Naive B cell (primary cell): ENCODE measurements around the gene TM9SF2. TPM values are rescaled to one million over a fixed set of nuclear protein-coding genes. Genes with fewer than 3 reads are reported as not detected.

Experiments
- ATAC-seq, 2 donors: fragments of 150-1000 bp; cut with Tn5 transposase; 2 replicates each; pipeline ENCODE4 v1.10.0; 2021; ENCODE audit warnings: low read depth in 2 of 2, mild to moderate bottlenecking in 2 of 2, moderate library complexity in 2 of 2
- DNase-seq: peaks from one replicate; pipeline ENCODE4 v3.0.0; 2022
- H3K27ac Mint-ChIP-seq, 6 donors: one replicate each; pipeline ENCODE4 v1.8.0; 2020 to 2022; ENCODE audit warnings: mild to moderate bottlenecking in 6 of 6, mixed read lengths in 6 of 6, moderate library complexity in 5 of 6, inconsistent platforms in 2 of 6
- H3K27me3 Mint-ChIP-seq, 3 donors: one replicate each; pipeline ENCODE4 v1.8.0; 2021 to 2022; ENCODE audit warnings: mixed read lengths in 3 of 3, mild to moderate bottlenecking in 1 of 3
- H3K36me3 Mint-ChIP-seq, 2 donors: one replicate each; pipeline ENCODE4 v1.8.0; 2020 to 2022; ENCODE audit warnings: mixed read lengths in 2 of 2, inconsistent platforms in 1 of 2, mild to moderate bottlenecking in 1 of 2
- H3K4me1 Mint-ChIP-seq, 3 donors: one replicate each; pipeline ENCODE4 v1.8.0; 2020 to 2022; ENCODE audit warnings: mixed read lengths in 3 of 3, inconsistent platforms in 1 of 3, mild to moderate bottlenecking in 1 of 3, moderate library complexity in 1 of 3
- H3K4me3 Mint-ChIP-seq, 8 donors: one replicate each; pipeline ENCODE4 v1.8.0; 2020 to 2022; ENCODE audit warnings: mild to moderate bottlenecking in 8 of 8, mixed read lengths in 8 of 8, moderate library complexity in 8 of 8, inconsistent platforms in 2 of 8
- H3K9me3 Mint-ChIP-seq, 7 donors: one replicate each; pipeline ENCODE4 v1.8.0; 2020 to 2022; ENCODE audit warnings: mixed read lengths in 7 of 7, mild to moderate bottlenecking in 5 of 7, inconsistent platforms in 2 of 7, moderate library complexity in 1 of 7
- polyA plus RNA-seq, 6 donors: library from polyadenylated mRNA; unstranded; fragments of 300-500 nt; fragmentation: Illumina TruSeq; gene quantifications; one replicate each; pipeline ENCODE4 v1.2.3, GENCODE V29; 2021; ENCODE audit warnings: low read depth in 6 of 6

Gene TM9SF2
- polyA plus RNA-seq, 6 donors from 2014 or later, result 60.7 to 140 (median 67.0) TPM

DNA sequence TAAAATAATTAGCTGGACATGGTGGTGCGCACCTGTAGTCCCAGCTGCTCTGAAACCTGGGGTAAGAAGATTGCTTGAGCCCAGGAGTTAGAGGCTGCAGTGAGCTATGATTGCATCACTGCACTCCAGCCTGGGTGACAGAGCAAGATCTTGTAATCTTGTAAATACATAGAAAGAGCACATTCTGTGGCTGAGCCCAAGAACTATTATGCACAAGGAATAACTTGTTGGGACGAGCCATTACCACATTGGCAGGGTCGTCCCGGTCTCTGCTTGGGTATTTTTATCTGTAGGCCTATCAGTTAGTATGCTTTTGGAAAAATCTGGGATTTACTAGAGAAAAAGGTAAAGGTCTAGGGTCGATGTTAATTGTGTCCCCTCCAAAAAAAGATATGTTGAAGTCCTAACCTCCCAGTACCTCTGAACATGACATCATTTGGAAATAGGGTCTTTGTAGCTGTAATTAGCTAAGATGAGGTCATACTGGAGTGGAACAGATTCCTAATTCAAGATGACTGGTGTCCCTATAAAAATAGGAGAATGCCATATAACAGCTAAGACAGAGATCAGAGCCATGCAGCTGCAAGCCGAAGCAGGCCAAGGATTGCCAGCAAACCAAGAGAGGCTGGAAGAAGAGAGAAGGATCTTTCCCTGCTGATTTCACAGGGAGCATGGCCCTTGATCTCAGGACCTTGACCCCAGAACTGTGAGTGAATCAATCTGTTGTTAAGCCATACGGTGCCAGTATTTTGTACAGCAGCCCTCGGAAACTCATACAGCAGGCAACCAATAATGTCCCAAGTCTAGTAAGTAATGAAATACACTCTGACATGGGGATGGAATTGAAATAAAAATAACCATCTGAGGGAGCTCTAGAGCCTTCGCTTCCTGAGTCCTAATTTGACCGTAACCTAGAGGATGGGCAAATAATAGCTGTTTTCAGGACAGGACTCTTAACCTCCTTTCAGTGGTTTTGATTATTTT, 77.0 kb downstream of the TM9SF2 start:
- Mint-ChIP-seq H3K36me3 (no peaks in the 10 kb centered on the region), H3K4me1 (peaks cover 0 to 4% (median 0%) of the 10 kb centered on the region in 3 donors), H3K9me3 (no peaks in the 10 kb centered on the region), H3K4me3 (no peak overlapping the region), H3K27ac (peak overlapping the region in 3 of 6 donors; percentile 18 to 52 (median 43)), H3K27me3 (no peaks in the 10 kb centered on the region)
- no peak for ATAC-seq
- no peak for DNase-seq

DNA sequence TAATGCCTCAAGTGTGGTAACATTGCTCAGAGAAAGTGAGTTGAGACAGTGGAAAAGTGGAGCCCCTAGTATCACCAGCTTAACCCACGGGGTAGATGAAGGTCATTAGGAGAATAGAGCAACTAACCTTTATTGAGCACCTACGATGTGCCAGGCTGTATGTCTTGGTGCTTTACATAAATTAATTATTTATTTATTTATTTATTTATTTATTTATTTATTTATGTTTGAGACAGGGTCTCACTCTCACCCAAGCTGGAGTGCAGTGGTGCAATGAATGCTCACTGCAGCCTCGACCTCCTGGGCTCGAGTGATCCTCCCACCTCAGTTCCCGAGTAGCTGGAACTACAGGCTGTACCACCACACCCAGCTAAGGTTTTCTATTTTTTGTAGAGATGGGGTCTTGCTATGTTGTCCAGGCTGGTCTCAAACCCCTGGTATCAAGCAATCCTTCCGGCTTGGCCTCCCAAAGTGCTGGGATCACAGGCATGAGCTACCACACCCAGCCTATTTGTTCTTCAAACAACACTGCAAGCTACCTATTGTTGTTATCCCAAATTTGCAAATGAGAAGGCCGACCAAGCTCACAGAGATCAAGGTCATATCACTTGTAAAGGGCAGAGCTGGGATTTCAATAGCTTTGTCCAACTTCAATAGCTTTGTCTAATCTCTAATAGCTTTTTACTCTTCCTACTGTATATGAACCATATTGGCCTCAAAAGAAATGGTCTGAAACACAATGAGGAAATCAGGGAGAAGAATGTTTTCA, 79.4 kb downstream of the TM9SF2 start:
- Mint-ChIP-seq H3K4me3 (no peak overlapping the region), H3K36me3 (no peaks in the 10 kb centered on the region), H3K27ac (peak overlapping the region in 1 of 6 donors; percentile 20), H3K9me3 (no peaks in the 10 kb centered on the region), H3K4me1 (no peaks in the 10 kb centered on the region), H3K27me3 (no peaks in the 10 kb centered on the region)
- ATAC-seq (no peak), DNase-seq (no peak)

- Mint-ChIP-seq H3K36me3 (no peaks in the 10 kb centered on the region), H3K27me3 (no peaks in the 10 kb centered on the region), H3K9me3 (no peaks in the 10 kb centered on the region), H3K27ac (no peak overlapping the region), H3K4me1 (no peaks in the 10 kb centered on the region), H3K4me3 (no peak overlapping the region)
- DNase-seq (no peak), ATAC-seq (no peak)
Observed at GRCh38 chr13:99582511-99582910, 81.2 kb downstream of the TM9SF2 start.

- H3K9me3 Mint-ChIP-seq, result no peaks in the 10 kb centered on the region
- H3K36me3 Mint-ChIP-seq, result no peaks in the 10 kb centered on the region
- H3K27me3 Mint-ChIP-seq, result no peaks in the 10 kb centered on the region
- DNase-seq (no peak), ATAC-seq (no peak)
- H3K4me3 Mint-ChIP-seq, result no peak overlapping the region
- no peaks in the 10 kb centered on the region for H3K4me1 Mint-ChIP-seq
- H3K27ac Mint-ChIP-seq, result peak overlapping the region in 1 of 6 donors; percentile 20
Observed at GRCh38 chr13:99585609-99586008, 84.3 kb downstream of the TM9SF2 start.

GRCh38 chr13:99587021-99587420, 85.7 kb downstream of the TM9SF2 start:
- no peak overlapping the region for H3K27ac Mint-ChIP-seq
- H3K4me1 Mint-ChIP-seq, result no peaks in the 10 kb centered on the region
- H3K27me3 Mint-ChIP-seq, result no peaks in the 10 kb centered on the region
- no peaks in the 10 kb centered on the region for H3K36me3 Mint-ChIP-seq
- ATAC-seq (no peak), DNase-seq (no peak)
- no peaks in the 10 kb centered on the region for H3K9me3 Mint-ChIP-seq
- no peak overlapping the region for H3K4me3 Mint-ChIP-seq

DNA sequence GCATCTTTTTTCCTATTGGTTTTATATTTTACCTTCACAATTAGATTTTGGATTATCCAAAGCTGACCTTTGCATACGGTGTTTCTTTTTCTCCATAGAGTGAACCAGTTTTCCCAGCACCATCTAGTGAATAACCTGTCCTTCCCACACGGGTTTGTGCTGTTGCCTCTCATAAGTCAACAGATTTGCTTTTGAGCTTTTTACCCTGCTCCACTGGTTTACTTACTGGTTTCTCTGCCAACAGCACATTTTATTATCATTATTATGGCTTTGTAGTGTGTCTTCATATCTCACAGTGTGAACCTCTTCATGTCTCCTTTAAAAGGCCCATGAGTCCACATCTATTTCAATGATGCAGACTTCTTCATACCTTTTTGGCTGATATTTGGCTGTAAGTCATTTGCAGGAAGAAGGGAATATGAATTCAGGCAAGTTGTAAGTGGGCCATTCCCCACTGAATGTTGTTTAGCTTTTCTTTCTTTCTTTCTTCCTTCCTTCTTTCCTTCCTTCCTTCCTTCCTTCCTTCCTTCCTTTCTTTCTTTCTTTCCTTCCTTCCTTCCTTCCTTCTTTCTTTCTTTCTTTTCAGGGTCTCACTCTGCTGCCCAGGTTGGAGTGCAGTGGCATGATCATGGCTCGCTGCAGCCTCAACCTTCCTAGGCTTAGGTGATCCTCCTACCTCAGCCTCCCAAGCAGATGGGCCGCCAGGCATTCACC, 86.8 kb downstream of the TM9SF2 start:
- Mint-ChIP-seq H3K27me3 (no peaks in the 10 kb centered on the region), H3K9me3 (no peaks in the 10 kb centered on the region), H3K27ac (no peak overlapping the region), H3K4me1 (no peaks in the 10 kb centered on the region), H3K4me3 (no peak overlapping the region), H3K36me3 (no peaks in the 10 kb centered on the region)
- ATAC-seq, result no peak
- no peak for DNase-seq

- ATAC-seq, result no peak
- H3K9me3 Mint-ChIP-seq, result no peaks in the 10 kb centered on the region
- H3K27ac Mint-ChIP-seq, result no peak overlapping the region
- no peaks in the 10 kb centered on the region for H3K36me3 Mint-ChIP-seq
- no peak for DNase-seq
- no peaks in the 10 kb centered on the region for H3K27me3 Mint-ChIP-seq
- H3K4me3 Mint-ChIP-seq, result no peak overlapping the region
- H3K4me1 Mint-ChIP-seq, result no peaks in the 10 kb centered on the region
Observed at GRCh38 chr13:99589575-99589974, 88.3 kb downstream of the TM9SF2 start.

DNA sequence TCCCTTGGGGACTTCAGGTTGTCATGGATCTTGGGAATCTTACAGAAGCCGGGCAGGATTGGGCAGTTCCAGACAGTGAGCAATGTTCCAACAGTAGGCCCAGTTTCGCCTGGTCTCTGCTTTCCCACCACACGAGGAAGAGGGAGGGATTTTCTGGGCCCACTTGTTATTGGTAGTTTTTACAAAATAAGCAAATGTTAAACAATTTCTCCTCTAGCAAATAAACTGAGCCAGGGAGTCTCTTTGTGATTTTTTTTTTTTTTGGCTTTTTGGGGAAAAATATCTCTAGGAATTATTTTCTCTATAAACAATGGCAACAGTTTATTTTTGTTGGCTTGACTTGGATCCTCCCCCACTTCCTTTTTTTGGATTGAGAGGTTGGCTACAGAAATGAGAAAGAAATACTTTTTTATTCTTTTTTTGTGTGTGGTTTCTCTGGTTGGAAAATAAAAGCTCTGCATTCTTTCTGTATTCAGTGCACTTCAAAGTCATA, 89.3 kb downstream of the TM9SF2 start:
- H3K27ac Mint-ChIP-seq, result no peak overlapping the region
- no peaks in the 10 kb centered on the region for H3K4me1 Mint-ChIP-seq
- H3K4me3 Mint-ChIP-seq, result no peak overlapping the region
- DNase-seq (no peak), ATAC-seq (no peak)
- H3K27me3 Mint-ChIP-seq, result no peaks in the 10 kb centered on the region
- H3K36me3 Mint-ChIP-seq, result no peaks in the 10 kb centered on the region
- H3K9me3 Mint-ChIP-seq, result no peaks in the 10 kb centered on the region

GRCh38 chr13:99596180-99596579, 94.9 kb downstream of the TM9SF2 start:
- H3K4me3 Mint-ChIP-seq, result no peak overlapping the region
- no peaks in the 10 kb centered on the region for H3K9me3 Mint-ChIP-seq
- no peak for DNase-seq
- H3K27ac Mint-ChIP-seq, result peak overlapping the region in 2 of 6 donors; percentile 22 to 26
- no peaks in the 10 kb centered on the region for H3K27me3 Mint-ChIP-seq
- peaks cover 0 to 3% of the 10 kb centered on the region in 2 donors for H3K36me3 Mint-ChIP-seq
- H3K4me1 Mint-ChIP-seq, result peaks cover under 1 to 4% (median 1%) of the 10 kb centered on the region in 3 donors
- no peak for ATAC-seq

DNA sequence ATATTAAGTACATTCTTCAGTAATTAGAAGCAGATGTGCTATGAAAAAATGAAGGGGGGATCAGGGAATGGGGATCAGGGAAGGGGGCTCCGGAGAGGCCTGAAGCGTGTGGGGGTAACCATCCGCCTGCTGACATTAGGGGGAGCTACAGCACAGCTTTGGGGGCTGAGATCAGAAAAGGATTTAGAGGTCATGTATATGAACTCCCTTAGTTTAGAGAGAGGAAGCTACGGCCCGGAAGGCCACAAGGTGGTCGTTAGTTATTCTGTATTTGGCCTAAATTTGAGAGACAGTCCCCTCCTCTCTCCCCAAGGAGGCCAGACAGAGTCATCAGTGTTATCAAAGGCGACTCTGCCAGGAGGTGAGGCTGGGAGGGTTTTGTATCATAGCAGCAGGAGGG, 99.0 kb downstream of the TM9SF2 start:
- DNase-seq (no peak), ATAC-seq (no peak)
- Mint-ChIP-seq H3K36me3 (peaks cover 0 to 7% of the 10 kb centered on the region in 2 donors), H3K4me3 (peak overlapping the region in 1 of 8 donors; percentile 36), H3K27ac (no peak overlapping the region), H3K27me3 (no peaks in the 10 kb centered on the region), H3K9me3 (no peaks in the 10 kb centered on the region), H3K4me1 (peaks cover 18 to 21% (median 19%) of the 10 kb centered on the region in 3 donors)

DNA sequence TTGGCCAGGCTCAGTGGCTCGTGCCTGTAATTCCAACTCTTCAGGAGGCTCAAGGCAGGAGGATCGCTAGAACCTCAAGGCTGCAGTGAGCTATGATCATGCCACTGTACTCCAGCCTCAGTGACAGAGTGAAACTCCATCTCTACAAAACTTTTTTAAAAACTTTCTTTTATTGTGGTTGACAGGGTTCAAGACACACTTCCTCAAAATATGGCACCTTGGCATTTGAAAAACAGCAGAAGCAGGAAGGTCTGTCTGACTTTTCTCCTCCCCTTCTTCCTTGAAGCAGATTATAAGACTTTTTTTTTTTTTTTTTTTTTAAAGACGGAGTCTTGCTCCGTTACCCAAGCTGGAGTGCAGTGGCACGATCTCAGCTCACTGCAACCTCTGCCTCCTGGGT, 100.3 kb downstream of the TM9SF2 start:
- Mint-ChIP-seq H3K4me1 (peaks cover 25 to 29% (median 26%) of the 10 kb centered on the region in 3 donors), H3K36me3 (peaks cover 0 to 7% of the 10 kb centered on the region in 2 donors), H3K27ac (peak overlapping the region in 2 of 6 donors; percentile 44 to 88), H3K27me3 (no peaks in the 10 kb centered on the region), H3K4me3 (peak overlapping the region in 5 of 8 donors; percentile 1 to 65 (median 20)), H3K9me3 (no peaks in the 10 kb centered on the region)
- ATAC-seq (no peak), DNase-seq (peak; percentile 27)

DNA sequence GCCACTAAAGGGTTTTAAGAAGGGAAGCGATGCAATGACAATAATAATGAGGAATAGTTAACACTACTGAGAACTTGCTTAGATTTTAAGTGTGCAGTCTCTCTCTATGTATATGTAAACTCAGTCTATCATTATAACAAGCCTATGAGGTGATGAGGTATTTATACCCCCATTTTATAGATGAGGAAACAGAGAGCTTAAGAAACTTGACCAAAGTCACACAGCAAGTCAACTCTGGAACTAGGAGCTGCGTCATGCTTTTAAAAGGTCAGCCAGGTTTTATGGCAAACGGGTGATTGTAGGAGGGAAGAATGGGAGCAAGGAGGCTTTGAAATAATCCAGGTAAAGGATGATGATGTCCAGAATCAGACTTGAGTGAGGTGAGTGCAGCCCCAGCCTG, 103.4 kb downstream of the TM9SF2 start:
- Mint-ChIP-seq H3K27ac (peak overlapping the region in 2 of 6 donors; percentile 89 to 91), H3K4me1 (peaks cover 33 to 40% (median 36%) of the 10 kb centered on the region in 3 donors), H3K36me3 (peaks cover 0 to 7% of the 10 kb centered on the region in 2 donors), H3K27me3 (no peaks in the 10 kb centered on the region), H3K4me3 (peak overlapping the region in 6 of 8 donors; percentile 16 to 86 (median 60)), H3K9me3 (peaks cover 0 to 2% (median 0%) of the 10 kb centered on the region in 7 donors)
- DNase-seq (no peak), ATAC-seq (no peak)
